ENCODE results near the gene IL17RD.

The IL17RD gene

GRCh38 chr3:57158813-57159738 is 6.1 kb downstream of the IL17RD start:
- no peak for DNase-seq (ENCODE audit: low spot score)

GRCh38 chr3:57158325-57158724 is 6.8 kb downstream of the IL17RD start:
- no peak for DNase-seq (ENCODE audit: low spot score)

- DNase-seq (ENCODE audit: low spot score), result no peak
These were observed 7.6 kb downstream of the IL17RD start for GRCh38 chr3:57157545-57157944.

GRCh38 chr3:57155310-57155643 is 9.9 kb downstream of the IL17RD start:
- no peak for DNase-seq (ENCODE audit: low spot score)

DNA sequence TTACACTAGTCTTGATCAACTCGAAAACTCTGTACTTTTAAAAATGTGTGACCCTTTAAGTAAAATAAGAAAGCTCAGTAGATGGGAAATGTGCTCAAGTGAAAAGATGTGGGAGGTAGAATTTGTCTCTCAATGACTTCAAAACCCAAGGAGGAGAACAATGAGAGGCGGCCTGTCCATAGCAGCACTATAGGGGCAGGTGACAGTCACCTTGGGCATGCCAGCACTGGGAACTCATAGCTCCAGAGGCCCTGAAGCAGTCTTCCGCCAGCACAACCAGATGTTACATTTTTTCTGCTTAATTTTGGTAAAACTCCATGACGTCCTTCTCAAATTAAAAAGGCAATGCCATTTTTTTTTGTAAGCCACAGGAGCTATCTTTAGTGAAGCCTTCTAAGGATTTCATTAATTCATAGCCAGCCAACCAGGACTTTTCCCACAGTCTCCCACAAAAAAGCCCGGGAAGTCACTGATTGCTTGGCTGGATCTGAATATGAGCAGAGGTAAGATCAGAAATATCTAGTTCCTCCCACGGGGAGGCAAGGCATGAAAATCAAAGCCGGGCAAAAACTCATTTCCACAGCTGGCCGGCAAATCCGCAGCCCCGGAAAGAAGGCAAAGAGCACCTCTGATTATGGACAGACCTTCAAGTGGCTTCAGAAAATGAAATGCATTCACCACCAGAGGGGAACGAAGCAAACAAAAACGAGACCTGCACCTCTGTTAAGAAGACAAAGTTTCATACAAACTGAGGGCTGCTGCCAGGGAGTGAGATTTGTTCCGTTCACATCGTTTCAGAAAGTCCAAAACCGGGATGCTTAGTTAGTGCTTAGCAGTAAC is 10.5 kb downstream of the IL17RD start:
- no peak for DNase-seq (ENCODE audit: low spot score)

DNA sequence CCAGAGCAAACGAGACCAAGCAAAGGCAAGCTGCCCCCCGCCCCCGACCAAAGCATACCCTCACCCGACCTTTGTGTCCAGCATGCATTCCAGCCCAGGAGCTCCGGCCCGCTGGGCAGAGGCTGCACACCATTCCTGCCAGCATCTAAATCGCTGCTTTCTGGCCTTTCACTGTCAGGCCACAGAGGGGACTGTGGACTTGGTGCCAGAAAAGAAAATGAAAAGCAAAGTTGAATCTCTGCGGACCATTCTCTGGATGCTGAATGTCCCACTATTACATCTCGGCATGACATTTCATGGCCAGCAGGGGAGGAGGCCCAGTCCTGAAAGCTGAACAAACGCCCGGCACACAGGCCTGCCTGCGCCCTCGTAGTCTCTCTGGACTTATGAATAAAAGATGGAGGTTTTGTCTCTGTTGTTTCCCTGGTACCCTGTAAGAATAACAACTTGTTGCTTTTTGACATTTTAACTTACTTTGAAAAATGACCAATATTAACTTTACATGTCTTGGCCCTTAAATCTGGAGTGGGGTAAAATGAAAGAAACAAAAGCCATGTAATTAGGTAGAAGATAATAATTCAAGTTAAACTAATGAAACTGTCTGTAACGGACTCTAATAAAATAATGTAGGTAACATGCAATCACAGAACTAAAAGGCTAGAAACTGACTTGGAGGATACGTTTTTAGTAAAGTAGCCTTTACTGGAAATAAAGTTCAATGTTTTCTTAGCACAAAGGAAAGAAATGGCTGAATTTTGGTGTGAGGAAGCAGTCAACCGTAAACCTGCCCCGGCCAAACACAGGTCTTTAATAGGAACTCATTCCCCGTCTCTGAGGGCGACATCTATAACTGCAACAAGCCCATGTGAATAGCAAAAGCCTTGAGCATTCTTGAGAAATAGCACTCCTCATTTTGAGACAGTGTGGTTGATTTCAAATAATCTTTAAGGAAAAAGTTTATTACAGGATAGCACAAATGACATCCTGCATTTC is 12.7 kb downstream of the IL17RD start:
- DNase-seq (ENCODE audit: low spot score), result no peak

- DNase-seq (ENCODE audit: low spot score), result no peak
These were observed 13.4 kb downstream of the IL17RD start for GRCh38 chr3:57151749-57152148.

GRCh38 chr3:57151021-57151449 is 14.1 kb downstream of the IL17RD start:
- DNase-seq (ENCODE audit: low spot score), result no peak

- no peak for DNase-seq (ENCODE audit: low spot score)
These were observed 15.0 kb downstream of the IL17RD start for GRCh38 chr3:57150113-57150581.

DNA sequence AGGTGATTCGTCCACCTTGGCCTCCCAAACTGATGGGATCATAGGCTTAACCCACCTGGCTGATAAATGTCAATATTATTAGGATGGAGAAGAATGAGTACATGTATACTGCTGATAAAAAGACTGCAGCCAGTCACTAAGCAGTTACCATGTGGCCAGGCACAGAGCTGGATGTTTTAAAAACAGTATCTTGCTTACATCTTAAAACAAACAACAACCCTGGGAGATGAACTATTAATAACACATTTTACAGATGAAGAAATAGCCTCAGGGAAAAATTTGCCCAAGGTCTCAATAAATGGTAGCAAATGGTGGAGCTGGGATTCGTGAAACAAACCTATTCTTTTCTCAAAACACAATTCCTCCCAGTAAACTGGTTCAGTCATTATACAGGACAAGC is 18.1 kb downstream of the IL17RD start:
- DNase-seq (ENCODE audit: low spot score), result no peak

DNA sequence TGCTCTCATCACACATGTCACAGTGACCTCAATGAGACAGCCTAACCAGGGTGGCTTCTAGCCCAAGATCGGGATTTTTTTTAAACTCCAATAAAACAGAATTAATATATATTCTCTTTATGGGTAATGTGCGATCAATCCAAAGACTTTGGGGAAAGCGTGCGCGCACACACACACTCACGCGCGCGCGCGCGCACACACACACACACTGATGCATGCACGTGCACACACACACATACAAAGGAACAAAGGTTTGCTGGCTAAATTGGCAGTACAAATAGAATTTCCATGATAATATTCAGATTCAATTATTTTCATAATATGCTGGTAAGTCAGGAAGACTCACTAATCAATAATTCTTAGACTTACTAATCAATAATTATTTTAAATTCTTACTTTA is 19.3 kb downstream of the IL17RD start:
- no peak for DNase-seq (ENCODE audit: low spot score)

- DNase-seq (ENCODE audit: low spot score), result no peak
These were observed 20.2 kb downstream of the IL17RD start for GRCh38 chr3:57144952-57145351.

- DNase-seq (ENCODE audit: low spot score), result no peak
These were observed 21.2 kb downstream of the IL17RD start for GRCh38 chr3:57143886-57144459.

GRCh38 chr3:57142411-57142723 is 22.8 kb downstream of the IL17RD start:
- DNase-seq (ENCODE audit: low spot score), result no peak

- no peak for DNase-seq (ENCODE audit: low spot score)
These were observed 23.3 kb downstream of the IL17RD start for GRCh38 chr3:57141719-57142410.

GRCh38 chr3:57140894-57141293 is 24.3 kb downstream of the IL17RD start:
- DNase-seq (ENCODE audit: low spot score), result no peak

DNA sequence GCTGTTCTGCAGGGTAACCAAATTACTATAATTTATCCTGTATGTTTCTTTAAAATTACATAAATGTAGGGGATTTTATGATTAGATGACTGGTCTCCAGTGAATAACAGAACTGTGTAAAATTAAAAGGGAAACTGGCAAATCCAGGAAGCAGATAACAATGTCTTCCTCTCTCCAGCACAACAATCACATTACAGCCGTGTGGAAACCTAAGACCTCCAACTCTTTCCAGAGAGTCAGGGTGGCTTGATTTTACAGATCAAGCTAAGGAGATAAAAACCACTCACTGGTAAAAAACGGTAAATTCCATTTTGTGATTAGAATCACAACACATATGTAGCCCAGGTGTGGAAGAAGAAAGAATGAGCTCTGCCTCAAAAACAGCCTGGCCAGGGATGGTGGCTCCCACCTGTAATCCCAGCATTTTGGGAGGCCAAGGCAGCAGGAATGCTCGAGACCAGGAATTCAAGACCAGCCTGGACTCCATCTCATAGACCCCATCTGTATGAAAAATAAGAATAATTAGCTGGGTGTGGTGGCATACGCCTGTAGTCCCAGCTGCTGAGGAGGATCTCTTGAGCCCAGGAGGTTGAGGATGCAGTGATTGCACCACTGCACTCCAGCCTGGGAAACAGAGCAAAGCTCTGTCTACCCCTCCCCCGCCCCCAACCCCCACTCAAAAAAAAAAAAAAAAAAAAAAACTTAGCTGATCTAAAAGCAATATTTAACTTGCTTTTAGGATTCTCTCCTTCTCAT is 29.0 kb downstream of the IL17RD start:
- DNase-seq (ENCODE audit: low spot score), result no peak

DNA sequence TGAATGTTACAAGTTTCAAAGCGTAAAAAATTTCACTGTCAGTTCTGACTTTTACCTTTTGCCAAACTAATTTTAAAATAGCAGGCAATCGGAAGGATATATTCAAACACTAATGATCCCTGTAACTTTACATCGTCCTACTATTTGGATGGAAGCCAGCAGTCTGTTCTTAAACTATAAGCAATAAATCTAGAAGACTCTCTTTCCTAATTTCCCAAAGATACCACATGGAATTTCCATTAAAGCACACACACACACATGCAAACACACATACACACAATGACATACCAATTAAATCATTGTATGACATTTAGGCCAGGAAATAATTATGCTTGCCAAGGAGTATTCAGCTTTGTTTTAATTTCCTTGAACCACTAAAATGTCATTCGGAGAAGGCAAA is 32.0 kb downstream of the IL17RD start:
- no peak for DNase-seq (ENCODE audit: low spot score)

DNA sequence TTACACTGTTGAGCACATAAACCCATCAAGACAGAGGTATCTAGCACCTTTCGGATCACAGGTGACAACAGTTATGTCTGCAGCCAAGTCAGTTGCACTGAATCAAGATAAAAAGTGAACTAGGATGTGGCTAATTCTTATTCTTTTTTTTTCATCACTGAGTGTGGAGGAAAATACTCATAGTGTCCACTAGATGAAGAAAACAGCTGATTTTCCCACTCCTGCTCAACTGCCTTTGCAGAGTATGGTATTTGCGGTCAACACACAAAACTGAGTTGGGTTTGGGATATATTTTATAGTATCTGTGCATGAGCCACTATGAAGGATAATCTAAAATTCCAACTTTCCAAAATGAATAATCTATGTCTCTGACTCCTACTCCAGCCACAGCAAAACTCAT is 32.5 kb downstream of the IL17RD start:
- no peak for DNase-seq (ENCODE audit: low spot score)

GRCh38 chr3:57131210-57131588 is 34.0 kb downstream of the IL17RD start:
- no peak for DNase-seq (ENCODE audit: low spot score)

All from AG08396 (cell line).